GM18858 (cell line): ENCODE results near the gene IQSEC2.
A peak's percentile ranks its signal among the peaks of the same experiment; 100 is the strongest.

Experiments
- ATAC-seq: cut with Tn5 transposase; IDR thresholded peaks from one replicate; pipeline ENCODE4 v1.9.1; 2021; ENCODE audit not compliant: unreplicated experiment

Gene IQSEC2

DNA sequence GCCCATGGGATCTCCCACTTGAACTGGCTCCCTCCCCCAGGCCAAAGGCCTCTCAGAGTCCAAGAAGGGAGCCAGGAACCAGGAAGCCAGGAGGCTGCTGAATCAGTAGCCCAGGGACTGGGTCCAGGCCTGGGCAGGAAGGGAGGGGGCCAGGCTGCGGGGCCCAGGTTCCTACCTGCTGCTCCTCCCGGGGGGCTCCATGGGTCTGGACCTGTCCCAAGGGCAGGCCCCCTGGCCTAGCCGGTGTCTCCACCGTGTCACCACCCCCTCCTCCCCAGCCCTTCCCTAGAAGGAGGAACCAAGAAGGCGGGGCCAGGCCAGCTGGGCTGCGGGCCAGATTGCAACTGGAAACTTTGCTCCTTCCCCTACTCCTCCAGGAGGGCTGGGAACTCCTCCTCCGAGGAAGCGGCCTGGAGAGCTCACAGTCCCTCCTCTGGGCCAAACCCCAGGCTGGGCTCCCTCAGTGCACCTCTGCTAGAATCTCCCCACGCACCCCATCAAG is at the start of gene IQSEC2:
IQSEC2 (minus strand) TSS at position 264 of the 502 bp plus-strand sequence.
- no peak for ATAC-seq

DNA sequence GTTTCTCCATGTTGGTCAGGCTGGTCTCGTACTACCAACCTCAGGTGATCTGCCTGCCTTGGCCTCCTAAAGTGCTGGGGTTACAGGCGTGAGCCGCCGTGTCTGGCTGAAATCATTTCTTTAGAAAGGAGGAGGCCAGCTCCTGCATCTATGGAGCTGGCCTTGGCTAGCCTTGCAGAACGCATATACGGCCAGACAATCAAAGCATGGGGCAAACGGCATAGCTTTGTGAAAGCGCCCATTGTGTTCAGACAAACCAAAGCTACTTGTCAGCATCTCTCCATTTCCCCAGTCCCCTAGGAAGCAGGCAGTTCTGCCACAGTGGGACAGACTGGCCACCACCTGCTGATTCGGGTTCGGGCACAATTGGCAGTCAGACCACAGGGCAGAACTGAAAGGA is 48.9 kb upstream of the IQSEC2 start:
- ATAC-seq = no peak

DNA sequence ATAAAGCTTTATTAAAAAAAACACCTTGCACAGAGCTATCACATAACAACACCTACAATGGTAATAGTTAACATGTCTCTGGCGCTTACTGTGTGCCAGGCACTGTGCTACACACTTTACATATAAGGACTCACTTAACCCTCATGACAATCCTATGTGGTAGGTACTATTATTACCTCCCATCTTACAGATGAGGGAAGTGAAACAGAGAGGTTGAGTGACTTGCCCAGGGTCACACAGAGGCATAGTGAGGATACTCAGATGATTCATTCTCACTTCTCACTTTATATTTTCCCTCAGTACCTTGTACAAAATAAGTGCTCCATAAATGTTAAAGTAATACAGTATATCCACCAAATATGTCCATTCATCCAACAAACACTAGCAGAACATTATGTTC is 43.4 kb upstream of the IQSEC2 start:
- ATAC-seq = no peak

DNA sequence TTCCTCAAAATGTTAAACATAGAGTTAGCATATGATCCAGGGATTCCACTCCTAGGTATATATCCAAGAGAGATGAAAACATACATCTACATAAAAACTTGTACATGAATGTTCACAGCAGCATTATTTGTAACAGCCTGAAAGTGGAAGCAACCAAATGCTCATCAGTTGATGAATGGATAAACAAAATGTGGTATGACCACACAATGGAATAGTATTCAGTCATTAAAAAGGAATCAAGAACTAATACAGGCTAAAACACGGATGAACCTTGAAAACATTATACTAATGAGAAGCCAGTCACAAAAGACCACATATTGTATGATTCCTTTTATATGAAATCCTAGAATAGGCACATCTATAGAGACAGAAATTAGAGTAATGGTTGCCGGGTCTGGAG is 42.7 kb upstream of the IQSEC2 start:
- ATAC-seq = no peak

DNA sequence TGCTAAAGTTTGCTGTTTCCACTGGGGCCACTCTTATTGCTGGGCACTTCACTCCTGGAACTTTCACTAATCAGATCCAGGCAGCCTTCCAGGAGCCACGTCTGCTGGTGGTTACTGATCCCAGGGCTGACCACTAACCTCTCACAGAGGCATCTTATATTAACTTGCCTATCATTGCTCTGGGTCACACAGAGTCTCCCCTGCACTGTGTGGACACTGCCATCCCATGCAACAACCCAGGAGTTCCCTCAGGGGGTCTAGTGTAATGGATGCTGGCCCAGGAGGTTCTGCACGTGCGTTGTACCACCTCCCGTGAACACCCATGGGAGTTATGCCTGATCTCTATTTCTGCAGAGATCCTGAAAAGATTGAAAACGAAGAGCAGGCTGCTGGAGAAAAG is 41.8 kb upstream of the IQSEC2 start:
- no peak for ATAC-seq

DNA sequence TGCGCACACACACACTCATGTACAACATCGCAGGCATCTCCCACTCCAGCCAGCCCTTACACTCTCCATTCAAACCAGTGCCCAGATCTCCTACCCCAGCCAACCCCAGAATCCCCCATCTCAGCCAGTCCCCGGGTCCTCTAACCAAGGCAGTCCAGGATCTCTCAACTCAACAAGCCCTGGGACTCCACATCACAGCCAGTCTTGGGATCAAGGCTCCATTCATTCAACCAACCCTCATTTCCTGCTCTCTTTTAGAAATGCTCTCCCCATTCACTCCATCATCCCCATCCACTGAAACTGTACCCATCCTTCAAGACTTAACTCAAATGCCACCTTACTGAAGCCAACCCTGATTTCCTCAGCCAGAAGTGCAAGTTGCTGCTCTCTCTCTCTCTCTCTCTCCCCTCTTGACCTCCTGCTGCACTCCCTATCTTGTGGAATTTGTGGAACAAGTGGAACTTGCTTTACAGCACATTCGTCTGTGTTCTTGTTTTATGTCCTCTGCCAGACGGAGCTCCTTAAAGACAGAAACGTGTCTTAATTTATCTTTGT is 40.6 kb upstream of the IQSEC2 start:
- no peak for ATAC-seq

DNA sequence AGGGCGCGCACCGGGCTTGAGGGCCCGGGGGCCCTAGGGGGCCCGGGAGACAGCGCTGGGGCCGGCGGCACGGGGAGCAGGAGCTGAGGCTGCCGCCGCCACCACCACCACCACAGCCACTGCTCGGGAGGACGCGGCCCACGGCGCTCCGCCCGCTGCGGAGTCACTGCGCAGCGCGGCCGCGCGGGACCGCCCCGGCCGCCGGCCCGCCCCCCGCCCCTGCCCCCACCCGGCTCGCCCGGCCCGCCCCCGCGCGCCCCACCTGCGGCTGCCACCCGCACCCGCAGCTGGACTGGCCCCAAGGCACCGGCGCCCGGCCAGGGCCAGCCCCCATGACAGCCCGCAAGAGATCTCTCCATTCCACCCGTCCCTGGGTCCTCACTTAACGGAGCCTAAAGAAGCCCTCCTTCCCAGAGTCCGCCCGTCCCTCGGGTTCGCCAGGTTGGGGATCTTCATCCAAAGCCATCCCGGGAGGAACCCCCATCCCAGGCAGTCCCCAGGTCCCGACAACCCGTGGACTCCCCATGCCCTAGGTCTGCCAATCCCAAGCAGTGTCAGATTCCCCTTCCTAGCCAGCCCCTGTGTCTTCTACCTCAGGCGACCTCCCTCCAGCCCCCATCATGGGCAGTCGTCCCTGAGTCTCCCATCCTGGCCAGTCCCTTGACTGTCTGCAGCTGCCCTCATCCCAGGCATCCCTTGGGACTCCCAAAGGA is 40.0 kb upstream of the IQSEC2 start:
- ATAC-seq = no peak

DNA sequence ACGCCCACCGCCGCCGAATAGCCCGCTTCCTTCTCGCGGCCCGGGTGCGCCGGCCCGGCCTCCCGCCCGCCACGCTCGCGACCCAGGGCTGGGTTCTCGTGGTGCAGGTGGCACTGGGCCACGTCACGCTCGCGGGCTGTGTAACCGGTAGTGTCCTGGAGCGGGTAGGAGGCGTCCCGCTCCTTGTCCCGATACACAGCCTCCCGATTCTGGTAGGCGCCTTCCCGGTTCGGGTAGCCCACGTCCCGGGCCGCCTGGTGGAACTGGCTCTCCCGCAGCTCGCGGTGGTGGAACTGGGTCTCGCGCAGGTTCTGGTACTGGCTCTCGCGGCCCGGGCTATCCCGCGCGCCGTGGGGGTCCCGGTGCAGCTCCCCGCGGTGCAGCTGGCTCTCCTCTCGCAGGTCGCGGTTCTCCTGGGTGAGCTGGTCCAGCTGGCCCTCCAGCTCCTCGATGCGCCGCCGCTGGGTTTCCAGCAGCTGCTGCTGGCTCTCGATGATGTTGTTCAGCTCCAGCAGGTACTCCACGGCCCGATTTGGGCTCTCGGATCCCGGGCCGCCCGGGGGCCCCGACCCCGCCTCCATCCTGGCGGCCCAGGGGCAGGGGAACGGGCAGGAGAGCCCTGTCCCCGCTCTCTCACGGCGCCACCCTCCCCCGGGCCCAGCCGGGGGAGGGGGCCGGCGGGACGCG is 39.3 kb upstream of the IQSEC2 start:
- no peak for ATAC-seq

DNA sequence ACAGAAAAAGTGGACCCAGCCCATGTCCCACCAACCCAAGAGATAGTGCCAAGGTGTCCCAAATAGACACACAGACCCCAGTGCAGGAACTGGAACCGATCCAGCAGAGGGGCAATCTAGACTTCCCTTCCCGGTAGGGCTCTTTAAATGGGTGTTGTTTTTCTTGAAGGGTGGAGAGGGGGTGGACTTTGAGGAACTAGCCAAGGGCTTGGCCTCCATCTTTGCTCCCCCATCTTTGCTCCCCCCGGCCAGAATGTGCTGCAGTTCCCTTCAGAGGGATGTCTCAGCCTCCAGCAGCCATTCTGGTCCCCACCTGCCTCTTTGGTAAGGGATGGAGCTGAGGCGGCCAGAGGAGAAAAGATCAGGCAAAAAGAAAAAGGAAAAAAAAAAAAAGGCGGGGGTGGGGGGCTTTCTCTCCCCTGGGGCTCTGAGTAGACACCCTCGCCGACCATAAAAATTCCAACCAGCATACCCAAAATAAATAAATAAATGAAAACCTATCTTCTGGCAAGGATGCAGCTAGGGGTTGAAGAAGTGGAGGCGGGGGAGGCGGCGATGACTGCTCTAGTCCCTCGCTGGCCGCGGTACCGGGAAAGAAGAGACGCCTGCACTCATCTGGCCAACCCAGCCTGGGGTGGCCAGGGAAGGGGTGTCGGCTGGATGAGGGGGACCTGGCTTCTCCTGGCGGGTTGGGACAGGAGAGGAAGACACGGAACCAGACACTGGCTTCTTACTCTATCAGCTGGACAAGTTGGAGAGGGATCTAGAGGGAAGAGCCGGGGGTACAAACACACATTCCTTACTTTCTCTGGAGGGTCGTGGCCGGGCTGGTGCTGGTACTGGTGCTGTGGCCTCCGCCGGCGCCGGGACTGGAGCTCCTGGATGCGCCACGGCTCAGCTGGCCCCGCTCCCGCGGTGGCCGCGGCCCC is 38.5 kb upstream of the IQSEC2 start:
- no peak for ATAC-seq

DNA sequence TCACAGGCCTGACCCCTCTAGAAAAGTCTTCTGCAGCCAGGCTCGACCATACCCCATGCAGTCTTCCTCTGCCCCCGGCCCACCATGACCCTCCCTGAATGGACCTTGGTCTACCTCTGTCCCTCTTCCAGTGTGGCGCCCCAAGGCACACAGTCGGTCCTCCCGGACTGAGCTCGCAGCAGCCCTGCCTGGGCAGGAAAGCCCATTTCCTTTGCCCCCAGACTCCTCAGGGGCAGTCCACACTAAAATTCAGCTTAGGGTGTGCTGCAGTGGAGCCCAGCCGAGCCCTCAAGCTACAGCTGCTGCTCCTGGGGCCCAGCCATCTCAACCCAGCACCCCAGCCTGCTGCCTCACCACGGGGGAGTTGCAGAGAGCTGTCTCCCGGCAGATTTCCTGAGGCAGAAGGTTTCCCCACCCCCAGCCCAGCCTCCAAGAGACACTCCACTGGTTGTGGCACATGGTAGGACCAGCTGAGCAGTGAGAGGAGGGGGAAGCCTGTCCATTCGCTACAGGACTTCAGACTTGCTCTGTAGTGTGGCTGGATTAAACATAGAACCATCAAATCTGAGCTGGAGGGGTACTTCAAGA is 37.5 kb upstream of the IQSEC2 start:
- no peak for ATAC-seq

DNA sequence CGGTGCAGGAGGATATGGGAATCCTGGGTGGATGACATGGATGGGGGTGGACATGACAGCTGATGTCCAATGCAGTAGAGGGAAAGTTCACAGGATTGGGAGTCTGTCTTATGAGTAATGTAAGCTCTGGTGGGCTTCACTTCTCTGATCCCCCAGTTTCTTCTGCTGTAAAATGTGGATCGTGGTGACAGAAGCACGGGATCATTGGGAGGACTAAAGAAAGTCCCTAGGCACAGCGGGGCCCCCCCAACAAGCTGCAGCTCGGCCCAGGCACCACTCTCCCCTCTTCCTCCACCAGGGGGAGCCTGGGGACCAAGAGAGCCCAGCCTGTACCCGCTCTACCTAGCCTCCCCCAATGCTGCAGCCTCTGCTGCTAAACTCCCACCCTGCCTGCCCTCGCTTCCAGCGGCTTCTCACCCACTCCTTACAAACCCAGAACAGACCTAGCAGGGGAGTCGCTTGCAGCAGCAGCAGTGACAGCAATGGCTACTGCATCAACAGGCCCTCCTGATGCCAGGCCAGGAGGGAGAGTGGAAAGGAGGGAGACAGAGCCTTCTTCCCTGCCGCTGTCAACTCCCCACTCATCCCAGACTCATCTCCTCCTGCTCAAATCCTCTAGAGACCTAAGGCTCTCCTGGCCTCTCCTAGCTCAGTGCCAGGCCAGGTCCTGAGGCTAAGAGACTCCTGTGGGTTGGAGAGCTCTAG is 36.1 kb upstream of the IQSEC2 start:
- peak; percentile 63 for ATAC-seq

DNA sequence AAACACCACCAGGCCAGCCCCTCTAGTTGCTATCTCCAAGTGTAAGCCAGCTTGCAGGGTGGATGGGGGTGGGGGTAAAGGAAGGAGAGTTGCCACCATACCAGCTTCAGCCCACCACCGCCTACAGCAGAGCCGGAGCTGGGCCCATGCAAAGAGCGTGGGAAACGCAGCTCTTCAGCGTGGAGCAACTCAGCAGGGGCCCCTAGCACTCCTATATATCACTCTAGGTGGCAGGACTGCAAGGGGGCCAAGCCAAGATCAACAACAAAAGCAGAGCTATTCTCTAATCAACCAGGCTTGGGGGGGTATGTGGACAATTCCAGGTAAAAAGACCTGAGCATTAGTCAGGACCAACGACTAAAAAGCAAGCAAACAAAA is 35.5 kb upstream of the IQSEC2 start:
- no peak for ATAC-seq

DNA sequence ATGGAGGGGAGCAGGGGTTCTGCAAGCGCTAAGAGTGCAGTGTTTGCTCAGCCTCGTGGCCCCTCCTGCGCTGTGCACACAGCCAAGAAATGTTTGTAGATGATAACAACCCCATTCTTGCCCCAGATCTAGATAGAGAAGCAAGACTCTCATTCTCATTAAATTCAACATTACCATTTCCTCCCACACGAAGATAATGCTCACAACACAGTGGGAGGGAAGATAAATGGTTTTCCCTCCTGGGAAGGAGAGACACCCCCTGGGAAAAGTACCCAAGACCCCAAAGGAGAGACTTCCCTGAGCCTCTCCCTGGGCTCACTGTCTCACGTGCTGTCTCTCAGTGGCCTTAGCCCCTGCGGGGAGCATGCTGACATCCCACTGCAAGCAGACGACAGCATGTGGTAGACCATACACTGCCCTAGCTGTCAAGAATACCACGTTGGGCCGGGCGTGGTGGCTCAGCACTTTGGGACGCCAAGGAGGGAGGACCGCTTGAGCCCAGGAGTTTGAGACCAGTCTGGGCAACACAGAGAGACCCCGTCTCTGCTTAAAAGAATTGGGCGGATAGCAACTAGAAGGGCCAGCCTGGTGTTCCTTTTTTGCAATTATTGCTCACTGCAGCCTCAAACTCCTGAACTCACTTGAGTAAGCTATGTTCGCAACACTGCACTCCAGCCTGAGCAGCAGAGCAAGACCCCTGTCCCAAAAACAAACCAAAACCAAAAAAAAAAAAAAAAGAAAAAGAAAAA is 34.9 kb upstream of the IQSEC2 start:
- no peak for ATAC-seq

DNA sequence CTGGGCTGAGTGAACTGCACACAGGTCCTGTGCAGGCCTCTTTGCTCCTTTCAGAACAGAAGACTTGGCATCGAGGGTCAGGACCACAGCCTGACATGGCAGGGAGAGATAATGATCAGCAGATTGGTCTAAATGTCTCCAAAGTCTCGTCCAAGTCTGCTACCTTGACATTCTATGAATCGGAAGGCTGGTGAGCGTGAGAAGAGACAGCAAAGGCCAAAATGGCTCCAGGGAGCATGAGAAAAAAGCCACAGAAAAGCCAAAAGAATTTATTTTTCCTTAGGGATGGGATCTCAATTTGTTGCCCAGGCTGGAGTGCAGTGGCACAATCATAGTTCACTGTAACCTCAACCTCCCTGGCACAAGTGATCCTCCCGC is 32.3 kb upstream of the IQSEC2 start:
- ATAC-seq = no peak

DNA sequence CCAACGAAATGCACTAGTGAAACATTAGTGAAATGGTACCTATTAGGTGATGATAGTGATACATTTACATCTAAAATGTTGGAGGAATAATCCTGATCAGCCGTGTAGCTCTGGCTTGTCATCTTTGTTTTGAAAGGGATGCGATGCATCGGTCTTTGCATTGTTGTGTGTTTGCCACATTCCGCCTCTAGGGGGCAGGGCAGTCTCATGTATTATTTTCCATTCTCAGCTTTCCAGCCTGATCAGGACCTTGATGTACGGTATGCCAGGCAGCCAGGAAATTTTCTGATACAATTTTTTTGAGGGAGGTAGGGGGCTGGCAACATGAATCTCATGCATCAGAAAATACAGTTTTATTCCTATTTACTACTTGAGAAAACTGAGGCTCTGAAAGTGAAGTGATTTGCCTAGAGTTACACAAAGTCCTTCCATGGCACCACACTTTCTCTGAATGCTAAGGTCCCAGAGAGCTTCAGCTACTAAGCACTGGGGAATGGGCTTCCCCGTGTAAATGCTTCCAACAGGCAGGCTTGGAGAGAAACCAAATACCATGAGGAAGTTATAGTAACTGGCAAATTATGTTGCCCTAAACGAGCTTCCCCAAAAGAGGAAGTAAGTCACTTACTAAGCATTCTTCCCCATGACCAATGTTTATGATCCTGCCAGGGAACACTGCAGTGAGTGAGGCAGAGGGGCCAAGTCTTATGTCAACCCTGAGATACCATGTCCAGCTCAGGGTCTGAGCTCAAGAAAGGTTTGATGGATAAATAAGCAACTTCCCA is 31.8 kb upstream of the IQSEC2 start:
- no peak for ATAC-seq

DNA sequence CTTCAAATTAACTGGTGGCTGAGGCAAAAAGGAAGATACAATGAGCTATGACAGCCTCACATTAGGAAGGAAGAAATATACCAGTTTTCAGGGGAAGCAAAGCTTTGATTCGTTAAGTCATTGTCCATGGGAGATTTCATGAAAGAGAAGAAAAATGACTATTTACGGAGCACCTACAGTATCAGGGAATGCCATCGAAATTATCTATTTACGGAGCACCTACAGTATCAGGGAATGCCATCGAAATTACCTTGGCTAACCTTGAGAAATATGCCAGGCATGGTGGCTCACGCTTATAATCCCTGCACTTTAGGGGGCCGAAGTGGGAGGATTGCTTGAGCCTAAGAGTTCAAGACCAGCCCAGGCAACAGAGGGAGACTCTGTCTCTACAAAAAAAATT is 28.5 kb upstream of the IQSEC2 start:
- ATAC-seq = no peak

DNA sequence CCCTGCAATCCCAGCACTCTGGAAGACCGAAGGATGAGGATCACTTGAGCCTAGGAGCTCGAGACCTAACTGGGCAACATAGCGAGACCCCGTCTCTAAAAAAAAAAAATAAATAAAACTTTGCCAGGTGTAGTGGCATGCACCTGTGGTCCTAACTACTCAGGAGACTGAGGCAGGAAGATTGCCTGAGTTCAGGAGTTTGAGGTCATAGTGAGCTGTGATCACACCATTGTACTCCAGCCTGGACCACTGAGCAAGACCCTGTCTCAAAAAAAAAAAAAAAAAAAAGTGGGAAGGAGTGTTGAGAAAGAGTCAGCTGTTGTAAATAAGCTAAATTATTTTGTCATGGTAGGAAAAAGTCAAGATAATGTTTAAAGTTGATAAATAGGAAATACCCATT is 27.5 kb upstream of the IQSEC2 start:
- ATAC-seq = no peak

DNA sequence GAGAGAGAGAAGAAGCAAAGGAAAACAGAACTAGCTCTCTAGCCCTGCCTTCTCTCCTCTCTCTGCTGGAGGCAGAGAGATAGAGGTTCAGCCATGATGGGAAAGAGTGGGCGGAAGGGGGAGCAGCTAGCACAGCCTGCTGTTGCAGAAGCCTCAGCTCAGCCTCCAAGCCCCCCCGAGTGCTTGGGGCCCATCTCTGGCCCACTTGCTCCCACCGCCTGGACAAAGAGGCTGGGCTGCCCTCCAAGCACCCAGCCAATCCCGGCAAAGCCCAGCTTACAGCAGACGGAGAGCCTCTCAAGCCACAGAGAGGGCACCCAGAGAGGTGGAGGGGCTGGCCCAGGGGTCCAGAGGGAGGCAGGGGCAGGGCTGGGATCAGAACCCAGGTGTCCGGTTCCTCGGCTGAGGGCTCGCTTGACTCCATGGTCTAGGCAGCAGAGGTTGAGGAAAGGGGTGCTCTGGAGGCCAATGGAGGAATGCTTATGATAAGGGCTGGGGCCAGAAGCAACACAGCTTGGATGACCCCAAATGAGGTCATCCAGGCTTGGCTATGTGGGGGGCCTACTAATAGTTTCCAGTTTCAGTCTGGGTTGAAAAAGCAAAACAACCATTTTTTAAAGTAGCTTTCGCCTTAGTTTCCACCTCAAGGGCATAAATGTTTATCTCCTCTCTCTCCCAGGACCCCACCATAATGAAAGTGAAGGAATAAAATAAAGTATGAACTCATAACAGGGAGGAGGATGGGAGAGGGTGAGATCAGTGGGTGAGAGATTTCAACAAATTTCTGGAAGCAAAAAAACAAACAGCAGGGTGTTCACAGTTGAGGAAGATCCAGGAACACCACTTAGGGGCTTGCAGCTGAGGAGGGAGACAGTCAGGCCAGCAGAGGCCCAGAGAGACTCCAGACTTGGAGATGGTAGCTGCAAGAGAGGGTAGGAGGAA is 24.9 kb upstream of the IQSEC2 start:
- ATAC-seq = no peak
